Tibial nerve (tissue), 4 donors: ENCODE data around the gene DNAJC13.

Source experiments
- CTCF ChIP-seq, 5 experiments: fragments of 200-600 bp in 3 of 5; fragments of 450-650 bp in 2 of 5; sonication (generic) in 3 of 5; IDR thresholded peaks; one replicate each; pipeline ENCODE4 v1.5.1; 2016 to 2019; ENCODE audit warnings: antibody characterized with exemption in 5 of 5, mild to moderate bottlenecking in 3 of 5, moderate library complexity in 2 of 5
- EP300 ChIP-seq, 2 donors: sonication (generic); formaldehyde crosslinking; IDR thresholded peaks; one replicate each; pipeline ENCODE4 v1.6.1; 2017; ENCODE audit warnings: antibody characterized with exemption in 2 of 2, mild to moderate bottlenecking in 1 of 2
- POLR2A ChIP-seq, 2 donors: fragments of 450-650 bp; IDR thresholded peaks; one replicate each; pipeline ENCODE4 v1.6.1; 2017; ENCODE audit warnings: antibody characterized with exemption in 2 of 2, mild to moderate bottlenecking in 2 of 2, moderate library complexity in 2 of 2

GRCh38 chr3:132448216-132448961 lies 31.1 kb downstream of the DNAJC13 start:
- TF ChIP-seq CTCF (IDR thresholded peaks at IDR 0.05), result no peak
- no peak for TF ChIP-seq POLR2A (IDR thresholded peaks at IDR 0.05)
- TF ChIP-seq EP300 (IDR thresholded peaks at IDR 0.05), result no peak
